Caco-2 (cell line): Measurements from ENCODE around the gene PRRG1. TPM values are rescaled to one million over a fixed set of nuclear protein-coding genes. Genes with fewer than 3 reads are reported as not detected.

Experiments used
- BruUV-seq: library from RNA; stranded (reverse); fragments of 400-500 nt; replicated peaks from 2 replicates; lab custom pipeline; 2021; lab: Mats Ljungman, UMichigan
- CTCF ChIA-PET: fragments of 300-600 bp; sonication (Branson Sonifier 250); formaldehyde crosslinking; loops from one replicate; lab custom pipeline; 2022; ENCODE audit warnings: antibody characterized with exemption; lab: Charles Lee
- POLR2A ChIA-PET: fragments of 300-600 bp; sonication (Branson Sonifier 250); formaldehyde crosslinking; loops from one replicate; lab custom pipeline; 2022; ENCODE audit warnings: antibody characterized with exemption; lab: Charles Lee
- DNase-seq, 2 experiments: peaks; one replicate each; pipeline versions ENCODE4 v3.0.0 to v3.0.0-alpha.2; 2020 to 2022
- H3K27me3 ChIP-seq: replicated peaks from 2 replicates; pipeline ENCODE4 v1.6.0; 2011; ENCODE audit warnings: low read length; ENCODE audit not compliant: control insufficient read depth, insufficient read depth
- H3K36me3 ChIP-seq: 2 replicates; pipeline ENCODE4 v1.5.1; 2011; ENCODE audit warnings: low read length; ENCODE audit not compliant: control insufficient read depth, insufficient read depth
- H3K4me1 ChIP-seq: fragments of 250-450 bp; sonication (Bioruptor Pico); 2 replicates; pipeline ENCODE4 v1.5.1; 2020; ENCODE audit warnings: mild to moderate bottlenecking
- H3K4me3 ChIP-seq: 2 replicates; pipeline ENCODE4 v1.5.1; 2011; ENCODE audit warnings: low read depth, mild to moderate bottlenecking, control low read depth, low read length
- H3K9me3 ChIP-seq: fragments of 250-450 bp; sonication (Bioruptor Pico); 2 replicates; pipeline ENCODE4 v1.5.1; 2020; ENCODE audit warnings: mild to moderate bottlenecking, moderate library complexity
- H3K27ac Mint-ChIP-seq: one replicate; pipeline ENCODE4 v1.8.0; 2022; ENCODE audit warnings: mixed read lengths; ENCODE audit not compliant: unreplicated experiment
- H3K27me3 Mint-ChIP-seq: one replicate; pipeline ENCODE4 v1.8.0; 2022; ENCODE audit warnings: mixed read lengths; ENCODE audit not compliant: insufficient read depth, unreplicated experiment
- H3K36me3 Mint-ChIP-seq: one replicate; pipeline ENCODE4 v1.8.0; 2022; ENCODE audit warnings: mild to moderate bottlenecking, mixed read lengths; ENCODE audit not compliant: insufficient read depth, unreplicated experiment
- H3K4me1 Mint-ChIP-seq: one replicate; pipeline ENCODE4 v1.8.0; 2022; ENCODE audit warnings: low read depth, mixed read lengths; ENCODE audit not compliant: unreplicated experiment
- H3K4me3 Mint-ChIP-seq: one replicate; pipeline ENCODE4 v1.8.0; 2022; ENCODE audit warnings: mild to moderate bottlenecking, moderate library complexity, mixed read lengths; ENCODE audit not compliant: unreplicated experiment
- H3K9me3 Mint-ChIP-seq: one replicate; pipeline ENCODE4 v1.8.0; 2022; ENCODE audit warnings: mixed read lengths; ENCODE audit not compliant: unreplicated experiment
- CTCF ChIP-seq, 2 experiments: fragments of 200-600 bp in 1 of 2; IDR thresholded peaks; 1 replicate in 1 of 2; 2 replicates in 1 of 2; pipeline versions ENCODE4 v1.5.1 to v1.8.0; 2011 to 2022; ENCODE audit warnings: antibody characterized with exemption in 1 of 2, control low read depth in 1 of 2, inconsistent platforms in 1 of 2, low read depth in 1 of 2, low read length in 1 of 2, mild to moderate bottlenecking in 1 of 2, moderate library complexity in 1 of 2; ENCODE audit not compliant: insufficient read depth in 1 of 2, severe bottlenecking in 1 of 2, unreplicated experiment in 1 of 2
- intact Hi-C: fragments of 100-400 bp; cut with micrococcal nuclease; formaldehyde crosslinking; loops from one replicate; pipeline ENCODE4 v1.10.0; 2022; ENCODE audit not compliant: unreplicated experiment
- total RNA-seq: library from RNA; stranded (reverse); gene quantifications from 2 replicates; pipeline ENCODE4 v1.2.3, GENCODE V29; 2022

Gene PRRG1
- total RNA-seq, 1 experiment from 2014 or later: 14.0 TPM

GRCh38 chrX:37405956-37406355, 56.8 kb downstream of the PRRG1 start:
- Histone ChIP-seq H3K36me3 (no peaks in the 10 kb centered on the region), H3K4me3 (no peak overlapping the region), H3K9me3 (no peaks in the 10 kb centered on the region), H3K4me1 (peaks cover 6% of the 10 kb centered on the region; the same call in 1 of the 2 replicates), H3K27me3 (no peaks in the 10 kb centered on the region)
- ChIA-PET POLR2A (no interaction called here), CTCF (no interaction called here)
- DNase-seq: no peak
- no peak for TF ChIP-seq CTCF (IDR thresholded peaks at IDR 0.05; ENCODE audit: insufficient read depth in 1 of 2, low read depth in 1 of 2, low read length in 1 of 2, severe bottlenecking in 1 of 2, unreplicated experiment in 1 of 2)
- Mint-ChIP-seq H3K4me1 (no peaks in the 10 kb centered on the region), H3K9me3 (no peaks in the 10 kb centered on the region), H3K27ac (no peak overlapping the region), H3K36me3 (no peaks in the 10 kb centered on the region), H3K27me3 (no peaks in the 10 kb centered on the region), H3K4me3 (no peak overlapping the region)
- no TSS peak for BruUV-seq
- intact Hi-C loops: no loop called here

GRCh38 chrX:37407736-37408135, 58.6 kb downstream of the PRRG1 start:
- Mint-ChIP-seq H3K9me3 (no peaks in the 10 kb centered on the region), H3K36me3 (no peaks in the 10 kb centered on the region), H3K4me3 (no peak overlapping the region), H3K27ac (no peak overlapping the region), H3K27me3 (no peaks in the 10 kb centered on the region), H3K4me1 (no peaks in the 10 kb centered on the region)
- Histone ChIP-seq H3K9me3 (no peaks in the 10 kb centered on the region), H3K4me1 (peaks cover 6% of the 10 kb centered on the region; the same call in 1 of the 2 replicates), H3K4me3 (no peak overlapping the region), H3K27me3 (no peaks in the 10 kb centered on the region), H3K36me3 (no peaks in the 10 kb centered on the region)
- no peak for TF ChIP-seq CTCF (IDR thresholded peaks at IDR 0.05; ENCODE audit: insufficient read depth in 1 of 2, low read depth in 1 of 2, low read length in 1 of 2, severe bottlenecking in 1 of 2, unreplicated experiment in 1 of 2)
- intact Hi-C loops: no loop called here
- CTCF ChIA-PET: no interaction called here
- POLR2A ChIA-PET: no interaction called here
- no peak for DNase-seq
- no TSS peak for BruUV-seq

- Histone ChIP-seq H3K4me3 (no peak overlapping the region), H3K27me3 (no peaks in the 10 kb centered on the region), H3K4me1 (peaks cover 6% of the 10 kb centered on the region; the same call in 1 of the 2 replicates), H3K36me3 (no peaks in the 10 kb centered on the region), H3K9me3 (no peaks in the 10 kb centered on the region)
- Mint-ChIP-seq H3K36me3 (no peaks in the 10 kb centered on the region), H3K4me1 (no peaks in the 10 kb centered on the region), H3K27ac (no peak overlapping the region), H3K27me3 (no peaks in the 10 kb centered on the region), H3K9me3 (no peaks in the 10 kb centered on the region), H3K4me3 (no peak overlapping the region)
- CTCF ChIA-PET: no interaction called here
- BruUV-seq: no TSS peak
- POLR2A ChIA-PET: no interaction called here
- intact Hi-C loops: no loop called here
- TF ChIP-seq CTCF (IDR thresholded peaks at IDR 0.05; ENCODE audit: insufficient read depth in 1 of 2, low read depth in 1 of 2, low read length in 1 of 2, severe bottlenecking in 1 of 2, unreplicated experiment in 1 of 2): no peak
- DNase-seq: peak in 1 of 2 experiments; percentile 1
Measured at GRCh38 chrX:37409278-37409677, 60.1 kb downstream of the PRRG1 start.
